Effector memory CD4-positive, alpha-beta T cell (primary cell): ENCODE data around the gene PTPN20.
"Not testable (repeated sequence)": the region's sequence is repeated elsewhere in the genome, so short reads cannot be mapped to it uniquely, and the experiment has no call there.

Experiments used
- DNase-seq, 3 donors: peaks; one replicate each; pipeline ENCODE4 v3.0.0-alpha.2; 2020
- H3K27ac ChIP-seq: 2 replicates; pipeline ENCODE4 v1.7.0; 2013; ENCODE audit warnings: mild to moderate bottlenecking, low read length, moderate library complexity; ENCODE audit not compliant: insufficient read depth, poor library complexity, severe bottlenecking
- H3K27me3 ChIP-seq: replicated peaks from 2 replicates; pipeline ENCODE4 v1.7.0; 2013; ENCODE audit warnings: mild to moderate bottlenecking, low read length; ENCODE audit not compliant: insufficient read depth, control insufficient read depth, poor library complexity, severe bottlenecking
- H3K36me3 ChIP-seq: 2 replicates; pipeline ENCODE4 v1.7.0; 2013; ENCODE audit warnings: mild to moderate bottlenecking, low read length, moderate library complexity; ENCODE audit not compliant: control insufficient read depth, insufficient read depth
- H3K4me1 ChIP-seq: 2 replicates; pipeline ENCODE4 v1.7.0; 2013; ENCODE audit warnings: low read length, mild to moderate bottlenecking; ENCODE audit not compliant: control insufficient read depth, insufficient read depth, poor library complexity, severe bottlenecking
- H3K4me3 ChIP-seq: 2 replicates; pipeline ENCODE4 v1.7.0; 2013; ENCODE audit warnings: low read length, low read depth, mild to moderate bottlenecking; ENCODE audit not compliant: insufficient read depth, poor library complexity, severe bottlenecking
- H3K9me3 ChIP-seq: 2 replicates; pipeline ENCODE4 v1.7.0; 2013; ENCODE audit warnings: mild to moderate bottlenecking, low read length, moderate library complexity; ENCODE audit not compliant: control insufficient read depth

The PTPN20 gene

DNA sequence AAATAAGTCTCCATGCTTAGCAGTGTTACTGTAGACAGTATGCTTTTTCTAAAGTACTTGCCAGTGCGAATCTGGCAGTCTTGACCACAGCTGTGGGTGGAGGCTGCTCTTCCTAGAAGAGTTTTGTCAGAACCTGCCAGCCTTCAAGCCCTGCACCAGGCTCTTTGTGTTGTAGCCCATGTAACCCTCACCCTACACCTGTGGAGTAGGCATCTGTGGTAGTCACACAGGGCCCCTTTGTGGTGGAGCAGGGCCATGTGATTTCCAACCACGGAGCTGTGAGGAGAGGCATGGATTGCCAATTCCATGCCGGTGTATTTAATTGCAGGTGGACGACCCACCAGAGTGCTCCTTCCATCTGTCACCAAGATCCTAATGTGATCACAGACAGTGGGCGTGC, 7.4 kb upstream of the PTPN20 start:
- H3K27ac ChIP-seq, H3K4me3 ChIP-seq, H3K36me3 ChIP-seq, H3K27me3 ChIP-seq, H3K9me3 ChIP-seq, H3K4me1 ChIP-seq, DNase-seq: not testable (repeated sequence)

DNA sequence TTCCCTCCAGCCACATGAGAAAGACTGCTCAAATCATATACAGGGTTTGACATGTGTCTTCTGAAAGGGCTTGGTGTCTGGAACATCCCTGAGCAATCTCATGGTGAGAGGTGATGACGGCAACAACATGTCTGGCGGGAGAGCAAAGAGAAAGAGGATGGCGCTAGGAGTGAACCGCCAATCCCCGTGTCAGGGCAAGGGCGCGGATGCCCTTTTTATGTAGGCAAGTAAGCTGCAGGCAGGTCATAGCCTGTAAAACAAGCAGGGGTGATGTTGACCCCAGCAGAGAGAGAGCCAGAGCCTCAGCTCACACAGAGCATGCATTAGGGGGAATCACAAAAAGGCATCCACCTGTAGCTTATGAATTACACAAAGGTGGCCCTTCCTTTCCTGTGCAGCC, 4.9 kb upstream of the PTPN20 start:
- not testable (repeated sequence) for H3K27me3 ChIP-seq, H3K36me3 ChIP-seq, H3K4me3 ChIP-seq, DNase-seq, H3K4me1 ChIP-seq, H3K9me3 ChIP-seq, H3K27ac ChIP-seq

DNA sequence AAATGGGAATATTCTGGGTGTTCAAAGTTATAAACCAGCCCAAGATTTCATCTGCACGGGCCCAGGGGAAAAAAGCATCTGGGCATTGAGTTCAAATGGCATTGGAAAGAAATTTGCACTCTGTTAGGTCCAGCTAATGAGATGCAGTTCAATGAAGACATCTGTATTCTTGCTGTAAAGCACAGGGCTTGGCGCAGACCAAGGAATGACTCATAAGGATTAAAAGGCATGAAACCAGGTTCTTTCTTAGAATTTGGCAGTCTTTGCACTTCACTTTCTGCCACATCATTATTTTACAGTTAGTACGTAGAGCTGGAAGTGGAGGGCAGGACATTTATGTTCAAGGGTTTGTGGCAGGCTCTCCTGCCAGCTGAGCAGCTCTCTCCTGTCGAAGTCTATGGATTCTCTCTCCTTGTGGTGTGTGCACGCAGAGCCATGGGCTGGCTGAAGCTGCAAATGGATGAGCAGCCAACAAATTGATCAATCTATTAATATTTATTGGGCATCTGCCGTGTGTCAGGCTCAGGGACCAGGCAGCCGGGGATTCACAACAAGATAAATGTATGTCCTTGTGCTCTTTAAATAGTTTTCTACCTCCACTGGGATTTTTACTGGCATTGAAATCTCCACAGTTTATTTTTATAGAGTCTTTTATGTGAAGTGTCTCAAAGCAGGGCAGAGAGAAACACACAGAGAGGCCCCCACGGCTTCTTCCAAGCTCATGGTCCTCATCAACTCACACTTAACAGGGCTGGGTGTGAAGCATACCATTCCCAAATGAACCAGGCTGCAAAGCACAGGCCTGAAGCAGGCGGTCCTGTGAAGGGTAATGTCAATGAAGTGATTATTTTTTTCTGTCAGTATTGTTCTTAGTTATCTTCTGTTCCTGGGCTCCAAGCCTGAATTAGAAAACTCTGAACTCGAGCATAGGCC, 3.8 kb upstream of the PTPN20 start:
- H3K36me3 ChIP-seq, DNase-seq, H3K4me3 ChIP-seq, H3K27ac ChIP-seq, H3K27me3 ChIP-seq, H3K4me1 ChIP-seq, H3K9me3 ChIP-seq: not testable (repeated sequence)

DNA sequence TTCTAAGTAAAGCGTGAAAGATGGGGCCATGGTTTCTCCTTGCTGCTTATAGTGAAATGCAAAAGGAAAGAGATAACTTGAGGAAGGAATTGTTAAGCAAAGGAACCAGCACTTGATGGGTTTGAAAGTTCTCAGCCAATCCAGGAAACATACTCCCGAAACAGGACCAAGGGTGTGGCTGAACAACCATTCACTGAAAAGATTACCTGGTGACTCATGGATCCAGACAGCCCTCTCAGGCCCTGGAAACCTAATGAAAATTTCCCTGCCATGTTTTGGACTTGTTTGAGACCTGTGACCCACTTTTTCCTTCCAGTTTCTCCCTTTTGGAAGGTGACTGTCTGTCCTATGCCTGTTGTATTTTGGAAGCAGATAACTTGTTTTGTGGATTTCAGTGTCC, 11.3 kb downstream of the PTPN20 start:
- not testable (repeated sequence) for H3K4me3 ChIP-seq, H3K27me3 ChIP-seq, H3K4me1 ChIP-seq, H3K36me3 ChIP-seq, H3K9me3 ChIP-seq, H3K27ac ChIP-seq, DNase-seq

DNA sequence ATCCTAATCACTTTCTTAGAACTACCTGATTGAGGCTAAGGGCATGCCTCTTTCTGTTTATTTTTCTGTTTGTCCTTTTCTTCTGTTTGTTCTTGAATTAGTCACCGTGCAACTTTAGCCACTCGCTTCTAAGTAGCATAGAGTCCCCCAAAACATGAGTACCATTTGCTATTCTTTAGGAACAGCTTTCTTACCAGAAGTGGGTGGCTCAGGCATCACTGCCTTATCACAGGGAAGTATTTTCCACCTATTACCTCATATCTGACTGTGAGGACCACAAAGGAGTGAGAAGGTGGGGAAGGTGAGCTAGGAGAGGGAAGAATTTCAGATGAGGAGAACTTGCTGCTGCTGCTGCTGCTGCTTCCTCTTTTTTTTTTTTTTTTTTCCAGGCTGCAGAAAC, 13.9 kb downstream of the PTPN20 start:
- H3K27ac ChIP-seq, H3K36me3 ChIP-seq, H3K27me3 ChIP-seq, DNase-seq, H3K4me1 ChIP-seq, H3K9me3 ChIP-seq, H3K4me3 ChIP-seq: not testable (repeated sequence)

DNA sequence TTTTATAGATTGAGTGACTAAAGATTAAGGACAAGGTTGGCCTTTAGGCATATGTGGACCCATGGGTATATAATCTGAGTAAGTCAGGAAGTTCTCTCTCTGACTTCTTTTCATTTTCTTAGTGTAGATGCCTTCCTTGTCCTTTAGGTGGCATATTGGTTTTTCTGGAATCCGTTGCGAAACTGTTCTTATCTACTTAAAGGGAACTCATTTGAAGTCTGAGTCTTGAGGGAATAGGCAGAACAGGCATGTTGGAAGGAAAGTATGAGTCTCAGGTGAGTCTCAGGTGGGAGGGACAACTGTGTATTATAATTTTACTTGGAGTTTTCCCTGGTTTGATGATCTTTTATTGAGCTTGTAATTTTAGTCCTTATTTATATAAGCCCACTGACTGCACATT, 14.6 kb downstream of the PTPN20 start:
- not testable (repeated sequence) for H3K9me3 ChIP-seq, H3K4me3 ChIP-seq, H3K4me1 ChIP-seq, H3K27ac ChIP-seq, H3K36me3 ChIP-seq, DNase-seq, H3K27me3 ChIP-seq

DNA sequence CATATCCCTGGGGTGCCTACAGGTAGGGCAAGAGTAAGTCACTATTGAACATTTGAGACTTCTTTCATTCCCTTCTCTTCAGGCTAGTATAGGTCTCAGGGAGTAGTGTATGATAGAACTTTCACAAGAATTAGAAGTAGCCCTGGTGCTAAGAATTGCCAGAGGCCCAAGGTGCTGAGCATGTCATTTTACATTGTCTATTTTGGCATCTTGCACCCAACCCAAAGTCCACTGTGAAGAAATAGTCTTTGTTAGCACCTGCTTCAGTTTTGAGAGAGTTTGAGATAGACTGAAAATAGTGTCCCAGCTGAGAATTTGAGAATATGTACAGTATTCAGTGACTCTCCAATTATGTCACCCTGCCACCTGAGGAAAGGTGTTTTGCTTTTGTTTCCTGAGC, 17.6 kb downstream of the PTPN20 start:
- H3K4me1 ChIP-seq, H3K36me3 ChIP-seq, H3K9me3 ChIP-seq, H3K27me3 ChIP-seq, H3K4me3 ChIP-seq, DNase-seq, H3K27ac ChIP-seq: not testable (repeated sequence)

DNA sequence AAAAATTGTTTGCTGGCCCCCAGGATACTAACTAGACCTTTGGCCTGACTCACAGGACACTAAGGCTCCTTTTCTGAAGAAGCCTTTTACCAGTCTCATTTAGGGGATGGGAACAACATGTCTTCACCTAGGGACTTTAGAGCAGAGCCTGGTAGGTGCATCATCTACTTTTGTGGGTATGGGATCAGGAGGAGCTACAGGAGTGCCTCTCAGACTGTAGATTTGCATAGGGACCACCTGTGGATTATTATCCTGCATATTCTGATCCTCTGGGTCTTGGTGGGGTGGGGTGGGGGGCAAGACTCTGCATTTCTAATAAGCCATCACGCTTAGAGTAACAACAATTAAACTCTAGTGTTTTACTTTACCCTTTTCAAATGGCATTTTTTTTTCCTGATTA, 21.2 kb downstream of the PTPN20 start:
- not testable (repeated sequence) for H3K27ac ChIP-seq, H3K27me3 ChIP-seq, H3K4me3 ChIP-seq, H3K4me1 ChIP-seq, DNase-seq, H3K9me3 ChIP-seq, H3K36me3 ChIP-seq

DNA sequence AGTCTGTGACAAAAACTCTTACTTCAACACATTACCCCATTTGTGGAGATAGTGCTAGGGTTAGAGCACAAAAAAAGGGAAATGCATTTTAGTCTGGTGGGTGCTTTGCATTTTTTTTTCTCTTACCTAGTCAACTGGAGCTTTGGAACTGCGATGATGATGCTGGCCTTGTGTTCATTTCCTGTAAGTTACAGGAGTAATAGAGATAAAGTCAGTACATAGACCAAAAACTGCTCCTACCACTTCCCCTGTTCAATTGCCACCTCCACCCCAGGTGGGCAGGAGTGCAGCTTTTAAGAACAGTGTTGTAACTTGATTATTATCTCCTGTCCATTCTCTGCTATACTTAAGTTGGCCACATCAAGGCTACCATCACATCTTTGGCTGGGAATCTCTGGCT, 29.9 kb downstream of the PTPN20 start:
- not testable (repeated sequence) for H3K27ac ChIP-seq, H3K27me3 ChIP-seq, H3K9me3 ChIP-seq, DNase-seq, H3K36me3 ChIP-seq, H3K4me1 ChIP-seq, H3K4me3 ChIP-seq

DNA sequence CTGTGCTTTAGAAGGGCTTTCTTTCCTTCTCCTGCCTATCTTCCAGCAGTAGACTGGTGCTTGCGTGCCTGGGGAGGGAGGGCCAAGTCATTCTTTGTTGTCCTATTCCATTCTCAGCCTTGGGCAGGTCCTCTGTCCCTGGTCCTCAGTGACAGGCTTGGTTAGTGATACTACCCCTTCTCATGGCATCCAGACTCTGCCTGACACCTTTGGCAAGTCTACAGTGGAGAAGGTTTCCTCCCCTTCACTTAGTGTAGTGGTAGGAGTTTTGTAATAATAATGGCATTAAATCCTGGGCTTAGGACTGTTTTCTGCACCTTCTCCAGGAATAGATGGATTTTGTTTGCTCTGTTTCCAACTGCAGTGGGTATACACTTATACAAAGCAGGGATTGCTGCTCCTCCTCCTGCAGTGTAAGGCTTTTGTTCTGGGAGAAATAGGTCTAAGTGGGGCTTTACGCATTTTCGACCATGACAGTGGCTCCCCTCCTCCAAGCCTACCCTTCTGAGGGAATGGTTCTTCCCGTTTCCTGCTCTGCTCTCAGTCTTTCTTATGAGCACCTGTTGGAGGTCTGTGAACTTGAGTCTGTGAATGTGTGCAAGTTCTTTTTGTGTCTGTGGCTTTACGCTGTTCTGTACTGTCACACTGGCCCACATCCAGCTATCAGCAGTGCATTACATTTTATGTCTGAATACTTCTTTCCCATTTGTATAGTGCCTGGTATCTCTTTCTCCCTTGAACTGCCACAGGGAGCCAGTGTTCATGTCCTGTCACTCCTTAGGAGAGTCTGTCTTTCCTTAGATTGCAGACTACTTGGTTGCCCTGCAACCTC, 37.7 kb downstream of the PTPN20 start:
- not testable (repeated sequence) for H3K4me1 ChIP-seq, H3K9me3 ChIP-seq, H3K4me3 ChIP-seq, H3K27ac ChIP-seq, H3K36me3 ChIP-seq, H3K27me3 ChIP-seq, DNase-seq
